GM21619 (cell line): Measurements from ENCODE around the gene RIMBP2.

Experiments used
- ATAC-seq: cut with Tn5 transposase; IDR thresholded peaks from one replicate; pipeline ENCODE4 v1.9.1; 2021; ENCODE audit not compliant: unreplicated experiment

Gene RIMBP2

DNA sequence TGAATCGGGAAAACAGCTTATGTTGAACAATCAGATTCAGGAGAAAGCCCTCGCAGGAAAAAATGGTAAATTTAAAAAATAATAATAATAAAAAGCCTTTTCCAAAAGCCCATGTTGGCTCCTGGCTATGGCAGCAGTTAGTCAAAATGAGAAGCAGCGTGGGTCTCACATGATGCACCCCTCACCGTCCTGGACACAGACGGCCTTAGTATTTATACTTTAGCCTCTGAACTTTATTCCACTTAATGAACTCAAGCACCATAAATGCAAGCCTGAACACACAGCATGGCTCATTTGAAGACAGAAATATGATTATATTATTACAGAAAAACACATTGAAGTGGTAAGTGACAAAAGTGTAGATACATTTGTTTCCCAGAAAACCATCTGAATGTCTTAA is 160.9 kb downstream of the RIMBP2 start:
- ATAC-seq: no peak

GRCh38 chr12:130552483-130552996 is 163.6 kb downstream of the RIMBP2 start:
- ATAC-seq: no peak

GRCh38 chr12:130549361-130549760 is 166.7 kb downstream of the RIMBP2 start:
- ATAC-seq: no peak

GRCh38 chr12:130547480-130548155 is 168.5 kb downstream of the RIMBP2 start:
- ATAC-seq: no peak

DNA sequence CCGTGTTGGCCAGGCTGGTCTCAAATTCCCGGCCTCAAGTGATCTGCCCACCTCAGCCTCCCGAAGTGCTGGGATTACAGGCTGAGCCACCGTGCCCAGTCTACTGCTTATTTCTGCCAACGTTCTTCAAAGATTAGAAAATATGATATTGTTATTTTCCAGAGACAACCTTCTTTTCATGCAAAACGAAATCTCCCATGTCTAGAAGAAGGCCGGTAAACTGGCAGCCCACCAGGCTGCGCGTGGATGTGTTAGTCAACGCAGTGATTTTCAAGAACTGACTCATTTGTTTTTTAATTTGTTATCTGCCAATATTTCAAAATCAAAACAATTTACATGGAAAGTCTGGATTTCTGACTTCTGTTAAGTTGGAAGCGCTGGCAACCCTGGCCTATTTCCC is 169.6 kb downstream of the RIMBP2 start:
- ATAC-seq: no peak

GRCh38 chr12:130545475-130545874 is 170.6 kb downstream of the RIMBP2 start:
- ATAC-seq: no peak

GRCh38 chr12:130540376-130540775 is 175.7 kb downstream of the RIMBP2 start:
- ATAC-seq: no peak

- no peak for ATAC-seq
These were observed 177.6 kb downstream of the RIMBP2 start for GRCh38 chr12:130538343-130539095.

- no peak for ATAC-seq
These were observed 178.4 kb downstream of the RIMBP2 start for GRCh38 chr12:130537655-130538054.

DNA sequence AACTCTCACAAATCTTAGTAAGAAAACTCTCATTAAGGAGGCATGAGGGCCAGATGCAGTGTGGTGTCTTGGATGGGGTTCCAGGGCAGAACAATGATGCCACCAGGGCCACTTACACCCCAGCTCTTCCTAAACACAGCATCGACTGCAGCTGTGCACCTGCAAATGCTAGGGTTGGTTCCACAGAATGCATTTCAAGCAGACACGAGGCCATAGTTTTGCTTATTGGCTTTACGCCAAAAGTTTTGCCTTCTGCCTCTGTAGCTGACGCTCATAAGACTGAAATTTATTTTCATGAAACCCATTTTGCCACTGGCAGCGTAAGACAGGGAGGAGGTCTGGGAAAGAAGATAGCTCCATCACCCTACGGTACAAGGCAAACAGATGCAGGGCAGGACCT is 179.0 kb downstream of the RIMBP2 start:
- no peak for ATAC-seq

- no peak for ATAC-seq
These were observed 185.7 kb downstream of the RIMBP2 start for GRCh38 chr12:130530429-130530828.

GRCh38 chr12:130529781-130530180 is 186.3 kb downstream of the RIMBP2 start:
- ATAC-seq: no peak

DNA sequence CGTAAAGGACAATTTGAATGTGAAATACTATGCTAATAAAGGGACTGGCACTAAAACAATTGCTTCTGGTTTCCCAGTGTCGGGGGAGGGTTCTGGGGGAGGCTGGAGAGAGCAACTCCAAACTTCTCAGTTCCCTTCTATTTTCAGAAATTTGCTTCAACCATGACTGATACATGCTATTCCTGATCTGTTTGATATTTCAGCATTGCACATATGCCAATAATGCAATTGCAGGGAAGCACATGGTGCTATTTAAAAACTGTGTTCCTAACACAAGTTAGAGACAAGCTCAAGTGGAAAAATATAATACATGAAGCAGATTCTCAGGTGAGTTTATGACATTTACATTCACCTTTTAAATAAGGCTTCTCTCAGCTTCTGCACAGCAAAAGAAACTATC is 188.9 kb downstream of the RIMBP2 start:
- ATAC-seq: no peak

DNA sequence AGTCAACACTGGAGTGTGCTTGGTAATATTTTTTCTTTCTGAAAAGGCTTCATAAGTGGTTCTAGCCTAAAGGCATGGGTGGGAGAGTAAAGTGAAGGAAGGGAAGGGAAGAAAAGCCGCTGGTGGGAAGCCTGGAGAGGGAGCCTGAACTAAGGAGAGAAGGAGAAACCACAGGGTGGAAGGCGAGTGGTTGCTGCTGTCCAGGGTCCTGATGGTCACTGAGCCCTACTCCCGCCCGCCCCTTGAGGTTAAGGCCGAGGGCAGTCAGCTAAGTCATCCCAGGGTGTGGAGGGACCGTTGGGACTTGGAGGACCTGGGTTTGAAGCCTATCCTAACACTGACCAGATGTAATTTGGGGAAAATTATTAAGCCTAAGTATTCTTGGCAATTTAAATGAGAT is 189.3 kb downstream of the RIMBP2 start:
- ATAC-seq: no peak

DNA sequence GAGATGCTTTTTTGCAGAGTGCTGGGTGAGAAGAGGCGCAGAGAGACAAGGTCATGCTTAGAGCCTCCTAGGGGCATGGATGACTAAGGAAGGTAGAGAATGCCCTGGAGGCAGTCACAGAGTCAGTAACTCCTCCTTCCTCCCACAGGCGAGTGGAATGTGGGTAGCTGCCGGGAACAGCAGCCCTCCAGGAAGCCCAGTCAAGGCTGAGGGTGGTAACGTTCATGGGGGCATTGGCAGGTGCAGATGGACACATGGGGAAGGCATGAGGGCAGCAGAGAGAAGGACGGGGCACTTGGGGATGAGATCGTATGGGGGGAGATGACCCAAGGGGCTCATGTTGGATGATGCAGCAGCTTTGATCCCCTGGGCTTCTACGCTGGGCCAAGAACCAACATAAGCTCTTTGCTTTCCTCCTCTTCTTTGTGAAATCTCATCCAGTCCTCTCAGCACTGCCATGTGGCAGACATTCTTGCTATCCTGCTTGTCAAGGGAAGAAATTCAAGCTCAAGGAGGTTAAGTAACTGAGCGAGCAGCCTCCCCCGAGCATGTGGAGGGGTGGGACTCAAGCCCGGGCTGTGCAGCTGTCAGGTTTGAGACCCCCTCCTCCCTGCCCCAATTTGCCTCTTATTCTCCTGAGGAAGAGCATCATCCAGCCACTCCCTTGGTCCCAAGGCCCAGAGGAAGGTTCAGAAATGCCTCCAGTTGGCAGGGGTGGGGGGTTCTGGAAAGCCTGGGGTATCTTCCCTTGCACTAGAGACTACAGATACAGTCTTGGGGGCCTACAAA is 190.5 kb downstream of the RIMBP2 start:
- no peak for ATAC-seq

DNA sequence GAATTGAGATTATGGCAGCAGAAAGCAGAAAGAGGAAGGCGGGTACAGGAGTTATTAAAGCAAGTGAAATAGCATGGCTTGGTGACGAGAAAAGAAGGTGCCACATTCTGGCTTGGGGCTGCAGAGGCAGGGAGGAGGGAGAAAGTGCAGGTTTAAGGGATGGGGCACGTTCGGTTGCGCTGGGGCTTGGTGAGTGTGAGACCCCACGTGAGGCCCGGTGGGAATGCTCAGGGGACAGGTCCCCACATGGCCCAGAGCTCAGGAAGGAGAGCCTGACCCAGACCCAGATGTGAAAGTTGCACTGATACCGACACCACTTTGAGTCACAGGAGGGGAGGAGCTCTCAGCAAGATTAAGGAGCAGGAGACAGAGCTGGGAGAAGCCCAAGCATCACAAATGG is 191.3 kb downstream of the RIMBP2 start:
- no peak for ATAC-seq

GRCh38 chr12:130523863-130524614 is 192.1 kb downstream of the RIMBP2 start:
- ATAC-seq: no peak

DNA sequence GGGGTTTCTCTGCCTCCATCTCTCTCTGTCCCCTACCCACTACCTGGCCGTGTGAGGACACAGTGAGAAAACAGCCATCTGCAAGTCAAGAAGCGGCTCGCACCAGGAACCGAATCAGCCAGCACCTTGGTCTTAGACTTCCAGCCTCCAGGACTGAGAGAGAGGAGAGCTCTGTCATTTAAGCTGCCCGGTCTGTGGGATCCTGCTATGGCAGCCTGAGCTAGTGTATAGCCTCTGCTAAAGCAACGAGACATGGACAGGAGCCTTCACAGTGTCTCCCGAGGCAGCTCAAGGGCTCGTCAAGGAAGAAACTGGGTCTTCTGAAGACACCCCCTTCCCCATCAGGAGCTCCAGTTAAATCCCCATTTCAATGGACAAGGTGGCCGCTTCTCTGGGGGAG is 192.9 kb downstream of the RIMBP2 start:
- no peak for ATAC-seq

DNA sequence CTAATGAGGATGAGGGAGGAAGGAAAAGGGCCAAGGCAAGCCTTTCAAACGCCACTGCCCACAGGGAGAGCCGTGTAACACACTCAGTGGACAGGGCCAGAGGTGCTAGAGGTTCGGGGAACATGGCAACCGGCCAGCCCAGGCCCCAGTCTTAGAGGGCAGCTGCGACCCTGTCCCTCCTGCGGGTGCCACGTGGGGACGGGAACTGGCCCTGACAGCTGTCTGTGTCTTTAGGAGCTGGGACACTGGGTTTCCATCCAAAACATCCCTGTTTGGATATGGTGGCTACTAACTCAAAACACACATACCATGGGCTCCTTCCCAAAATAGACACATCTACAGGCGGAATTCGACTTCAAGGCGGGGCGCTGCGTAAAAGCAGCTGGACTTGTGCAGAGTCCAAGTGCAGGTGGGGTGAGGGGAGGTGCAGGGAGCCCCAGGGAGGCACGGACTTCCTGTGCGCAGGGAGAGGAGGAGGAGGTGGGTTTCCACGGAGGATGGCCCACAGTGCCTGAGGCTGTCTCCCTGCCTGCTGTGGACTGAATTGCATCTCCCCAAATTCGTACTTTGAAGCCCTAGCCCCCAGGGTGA is 193.8 kb downstream of the RIMBP2 start:
- ATAC-seq: no peak

DNA sequence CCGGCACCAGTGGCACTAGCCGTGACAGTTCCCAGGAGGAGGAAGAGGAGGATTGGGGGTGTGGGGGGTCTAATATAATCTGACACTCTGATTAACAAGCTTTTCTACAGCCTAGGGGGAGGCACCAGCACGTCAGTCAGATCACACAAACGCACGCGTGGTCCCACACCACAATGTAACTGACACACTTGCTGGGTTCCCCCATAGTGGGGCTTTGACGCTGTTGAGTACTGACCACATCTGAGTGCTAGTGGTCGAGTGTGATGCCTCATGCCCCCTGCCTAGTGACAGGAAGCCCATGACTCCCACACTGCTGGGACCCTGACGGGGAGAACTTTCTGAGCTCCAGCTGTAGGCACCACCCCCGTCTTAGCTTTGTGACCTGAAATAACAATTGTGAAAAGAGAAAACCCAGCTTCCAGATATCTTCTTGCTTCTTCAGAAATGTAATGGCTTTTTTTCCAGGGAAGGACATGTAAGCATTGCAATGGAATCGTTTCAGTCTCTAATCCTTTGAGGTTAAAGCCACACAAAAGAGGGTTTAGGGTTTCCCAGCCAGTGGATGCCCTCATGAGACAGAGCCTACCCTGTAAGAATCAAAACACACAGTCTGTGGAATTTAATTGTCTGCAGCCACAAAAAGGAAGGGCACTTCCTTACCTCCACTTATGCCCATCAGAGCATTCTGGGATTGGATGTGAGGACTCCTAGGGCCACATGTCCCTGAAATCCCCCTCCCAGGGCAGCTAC is 194.5 kb downstream of the RIMBP2 start:
- ATAC-seq: no peak
